PFSK-1 (cell line): ENCODE results near the gene GUCY2D.

Source experiments
- POLR2AphosphoS5 ChIP-seq: IDR thresholded peaks from 2 replicates; pipeline ENCODE4 v1.6.1; 2012; ENCODE audit warnings: low read depth, mild to moderate bottlenecking, control low read depth, low read length, moderate library complexity
- REST ChIP-seq, 2 experiments: IDR thresholded peaks; 2 replicates each; pipeline versions ENCODE4 v1.6.1 to v1.8.0; 2011 to 2012; ENCODE audit warnings: low read depth in 2 of 2, low read length in 2 of 2, control low read depth in 1 of 2, inconsistent platforms in 1 of 2, mild to moderate bottlenecking in 1 of 2, moderate library complexity in 1 of 2; ENCODE audit not compliant: insufficient read depth in 1 of 2
- TAF1 ChIP-seq: IDR thresholded peaks from 2 replicates; pipeline ENCODE4 v1.6.1; 2012; ENCODE audit warnings: low read length, control low read depth, borderline replicate concordance; ENCODE audit not compliant: insufficient read depth

GRCh38 chr17:8047769-8048110 lies 45.3 kb downstream of the GUCY2D start:
- TF ChIP-seq REST (IDR thresholded peaks at IDR 0.05; ENCODE audit: insufficient read depth in 1 of 2, low read depth in 2 of 2, low read length in 2 of 2), result no peak
- TF ChIP-seq TAF1, result no peak
- no peak for TF ChIP-seq POLR2AphosphoS5
